Raji (cell line): Measurements from ENCODE around the gene SLC38A6.

Experiments used
- POLR2A ChIP-seq: IDR thresholded peaks from 2 replicates; pipeline ENCODE4 v1.6.1; 2011; ENCODE audit warnings: low read depth, low read length, control low read depth; ENCODE audit not compliant: insufficient read depth

SLC38A6 gene

DNA sequence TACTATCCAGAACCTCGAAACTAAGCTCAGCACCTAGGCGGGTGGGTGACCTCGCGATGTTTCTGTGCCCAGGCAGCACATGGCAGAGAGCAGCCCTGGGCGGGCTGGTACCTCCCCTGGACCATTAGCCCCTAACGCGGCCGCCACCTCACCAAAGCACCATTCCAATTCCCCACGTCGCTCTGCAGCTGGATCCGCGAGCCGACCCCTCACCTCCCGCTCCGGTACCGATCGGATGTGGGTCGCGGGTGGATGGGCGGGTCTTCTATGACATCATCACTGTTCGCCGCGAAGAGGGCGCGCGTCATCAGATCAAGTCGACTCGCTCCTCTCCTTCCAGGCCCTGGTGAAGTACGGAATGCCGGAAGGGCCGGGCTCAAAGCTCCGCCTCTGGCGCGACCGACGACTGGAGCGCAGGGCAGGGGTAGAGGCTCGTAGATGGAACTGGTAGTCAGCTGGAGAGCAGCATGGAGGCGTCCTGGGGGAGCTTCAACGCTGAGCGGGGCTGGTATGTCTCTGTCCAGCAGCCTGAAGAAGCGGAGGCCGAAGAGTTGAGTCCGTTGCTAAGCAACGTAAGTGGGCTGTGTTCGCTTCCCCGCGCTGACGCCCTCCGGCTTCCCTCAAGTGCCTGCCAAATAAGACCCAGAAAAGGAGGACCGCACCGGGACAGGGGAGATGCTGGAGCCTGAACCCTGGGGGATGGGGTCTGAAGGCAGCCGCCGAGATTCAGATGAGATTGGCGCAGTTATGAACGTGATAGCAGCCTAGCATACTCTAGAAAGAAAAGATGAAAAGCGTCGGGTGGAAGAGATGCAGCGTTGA lies at the start of gene SLC38A6, which contains the start of gene TRMT5:
Gene SLC38A6, plus strand, starts transcription at position 435 of the 822 bp plus-strand sequence. Its CDS starts 33 bp downstream, at position 468.
Gene TRMT5, minus strand, starts transcription at position 269 of the 822 bp plus-strand sequence. Its CDS starts 106 bp downstream, at position 163.
- TF ChIP-seq POLR2A = peak; percentile 87

DNA sequence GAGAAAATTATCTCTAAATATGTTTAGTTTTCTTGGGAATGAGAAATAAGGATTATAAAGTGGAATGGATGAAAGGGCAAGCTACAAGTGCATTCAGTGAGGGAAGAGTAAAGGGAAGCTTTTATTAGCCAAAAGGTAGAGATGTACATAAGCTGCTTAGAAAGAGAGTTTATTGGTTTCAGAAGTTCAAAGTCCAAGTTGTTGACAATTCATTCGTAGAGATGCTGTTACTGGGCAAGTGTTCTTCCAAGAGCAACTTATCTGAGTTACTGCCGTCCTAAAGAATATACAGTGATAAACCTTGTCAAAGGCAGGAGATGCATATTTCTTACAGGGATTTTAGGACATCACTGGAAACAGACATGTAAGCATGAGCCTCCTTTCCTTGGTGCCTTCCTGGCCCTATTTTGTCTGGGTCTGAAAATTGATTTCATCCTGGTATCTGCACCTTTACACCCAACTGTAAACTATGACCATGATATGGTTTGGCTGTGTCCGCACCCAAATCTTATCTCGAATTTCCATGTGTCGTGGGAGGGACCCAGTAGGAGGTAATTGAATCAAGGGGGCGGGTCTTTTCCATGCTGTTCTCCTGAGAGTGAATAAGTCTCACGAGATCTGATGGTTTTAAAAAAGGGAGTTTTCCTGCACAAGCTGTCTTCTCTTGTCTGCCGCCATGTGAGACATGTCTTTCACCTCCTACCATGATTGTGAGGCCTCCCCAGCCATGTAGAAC lies 47.0 kb upstream of the SLC38A6 start:
- no peak for TF ChIP-seq POLR2A

DNA sequence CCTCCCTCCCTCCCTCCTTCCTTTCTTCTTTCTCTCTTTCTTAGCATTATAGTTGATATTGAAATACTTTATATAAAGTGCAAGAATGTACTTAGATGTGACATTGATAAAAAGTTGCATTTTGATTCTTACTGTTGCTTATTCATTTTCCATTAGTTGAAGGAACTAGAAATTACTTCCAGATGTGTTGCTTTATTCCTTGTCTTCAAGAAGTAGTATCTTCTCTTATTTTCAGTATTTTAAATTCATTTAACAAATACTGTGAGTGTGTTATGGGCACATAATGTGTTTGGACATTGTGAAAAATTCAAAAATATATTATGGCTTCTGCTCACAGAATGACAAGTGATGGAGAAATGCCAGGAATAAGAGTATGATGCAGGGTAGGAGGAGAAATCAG lies 45.7 kb upstream of the SLC38A6 start:
- TF ChIP-seq POLR2A = no peak

DNA sequence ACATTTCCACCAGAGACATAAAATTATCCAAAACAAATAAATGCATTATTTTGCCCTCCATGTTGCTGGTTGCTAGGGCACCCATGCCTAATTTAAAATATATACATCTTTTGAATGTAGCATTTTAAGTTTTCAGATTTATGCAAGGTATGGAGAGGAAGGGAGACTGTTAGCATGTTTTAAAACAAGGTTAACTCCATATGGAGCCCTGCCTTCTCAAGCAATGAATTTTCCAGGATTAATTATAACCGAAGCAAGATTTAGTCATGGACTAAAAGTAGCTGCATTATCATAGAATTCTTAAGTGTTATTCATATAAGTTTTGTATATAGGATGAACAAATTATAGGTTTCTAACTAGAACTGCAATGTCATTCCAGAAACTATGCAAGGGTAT lies 37.4 kb upstream of the SLC38A6 start:
- no peak for TF ChIP-seq POLR2A

DNA sequence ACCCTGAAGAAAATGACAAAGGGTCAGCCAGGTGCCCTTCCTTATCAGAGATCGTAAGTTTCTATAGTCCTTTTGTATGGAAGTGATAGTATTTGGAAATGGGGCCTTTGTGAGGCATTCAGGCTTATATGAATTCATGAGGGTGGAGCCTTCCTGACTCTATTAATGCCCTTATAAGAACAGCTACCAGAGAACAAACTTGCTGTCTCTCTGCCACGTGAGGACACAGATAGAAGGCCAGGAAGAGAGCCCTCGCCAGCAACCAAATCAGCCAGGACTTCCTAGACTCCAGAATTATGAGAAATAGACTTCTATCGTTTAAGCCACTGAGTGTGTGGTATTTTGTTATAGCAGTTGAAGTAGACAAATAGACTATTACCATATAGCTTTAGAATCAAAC lies 36.8 kb upstream of the SLC38A6 start:
- TF ChIP-seq POLR2A = no peak

DNA sequence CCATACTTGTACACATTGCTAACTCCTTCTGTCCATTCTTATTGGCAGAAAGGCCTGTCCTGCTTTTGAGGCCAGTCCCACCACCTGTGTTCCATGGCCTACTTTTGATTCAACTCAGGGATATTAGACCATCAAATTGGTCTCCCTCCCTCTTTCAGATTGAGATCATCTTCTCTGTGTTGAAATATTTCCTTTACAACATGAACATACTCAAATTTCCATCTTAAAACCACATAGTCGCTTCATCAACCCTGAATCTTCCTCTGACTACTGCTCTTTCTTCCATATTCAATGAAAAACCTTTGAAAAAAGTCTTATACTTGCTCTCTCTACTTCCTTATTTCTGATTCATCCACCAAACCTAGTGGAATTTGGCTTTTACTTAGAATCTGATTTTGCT lies 35.1 kb upstream of the SLC38A6 start:
- TF ChIP-seq POLR2A = no peak

DNA sequence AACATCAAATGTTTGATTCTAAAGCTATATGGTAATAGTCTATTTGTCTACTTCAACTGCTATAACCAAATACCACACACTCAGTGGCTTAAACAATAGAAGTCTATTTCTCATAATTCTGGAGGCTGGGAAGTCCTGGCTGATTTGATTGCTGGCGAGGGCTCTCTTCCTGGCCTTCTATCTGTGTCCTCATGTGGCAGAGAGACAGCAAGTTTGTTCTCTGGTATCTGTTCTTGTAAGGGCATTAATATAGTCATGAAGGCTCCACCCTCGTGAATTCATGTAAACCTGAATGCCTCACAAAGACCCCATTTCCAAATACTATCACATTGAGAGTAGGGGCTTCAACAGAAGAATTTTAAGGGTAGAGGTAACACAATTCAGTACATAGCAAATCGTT lies 34.3 kb upstream of the SLC38A6 start:
- no peak for TF ChIP-seq POLR2A

DNA sequence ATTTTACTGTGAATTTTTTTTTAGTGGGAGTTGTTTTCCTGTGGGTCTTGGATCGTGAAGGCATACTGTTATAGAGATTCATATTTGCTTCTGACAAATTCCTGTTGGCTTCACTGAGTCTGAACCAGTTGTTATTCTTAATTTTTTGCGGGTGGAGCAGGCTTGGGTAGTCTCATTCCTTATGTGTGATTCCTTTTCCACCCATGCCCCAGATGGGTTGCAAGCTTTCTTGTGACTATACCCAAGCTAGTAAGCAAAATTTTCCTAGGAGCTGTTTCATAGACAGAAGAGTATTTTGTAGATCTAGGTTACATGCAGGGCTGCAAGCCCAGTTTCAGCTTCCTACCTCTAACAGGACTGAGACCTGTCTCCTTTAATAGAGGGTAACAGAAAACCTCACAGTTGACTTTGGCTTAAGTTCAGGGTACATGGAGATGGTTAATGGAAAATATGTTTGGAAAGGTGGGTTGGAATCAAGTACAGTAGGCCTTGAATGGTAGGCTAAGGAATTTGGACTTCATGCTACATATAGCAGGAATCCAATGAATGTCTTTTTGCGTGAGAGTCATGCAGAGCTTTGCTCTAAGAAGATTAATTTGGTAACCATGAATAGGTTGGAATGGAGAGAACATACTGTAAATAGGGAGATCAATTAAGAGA lies 29.1 kb upstream of the SLC38A6 start:
- no peak for TF ChIP-seq POLR2A

DNA sequence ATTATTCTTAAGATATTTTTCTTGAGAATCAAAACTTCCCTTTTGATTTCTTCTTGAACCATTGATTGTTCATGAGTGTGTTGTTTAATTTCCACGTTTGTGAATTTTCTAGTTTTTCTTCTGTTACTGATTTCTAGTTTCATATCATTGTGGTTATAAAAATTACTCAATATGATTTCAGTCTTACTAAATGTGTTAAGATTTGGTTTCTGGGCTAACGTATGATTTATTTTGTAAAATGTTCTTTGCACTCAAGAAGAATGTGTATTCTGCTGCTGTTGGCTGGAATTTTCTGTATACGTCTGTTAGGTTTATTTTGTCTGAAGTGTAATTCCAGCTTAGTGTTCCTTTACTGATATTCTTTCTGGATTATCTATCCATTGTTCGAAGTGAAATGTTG lies 24.8 kb upstream of the SLC38A6 start:
- no peak for TF ChIP-seq POLR2A

DNA sequence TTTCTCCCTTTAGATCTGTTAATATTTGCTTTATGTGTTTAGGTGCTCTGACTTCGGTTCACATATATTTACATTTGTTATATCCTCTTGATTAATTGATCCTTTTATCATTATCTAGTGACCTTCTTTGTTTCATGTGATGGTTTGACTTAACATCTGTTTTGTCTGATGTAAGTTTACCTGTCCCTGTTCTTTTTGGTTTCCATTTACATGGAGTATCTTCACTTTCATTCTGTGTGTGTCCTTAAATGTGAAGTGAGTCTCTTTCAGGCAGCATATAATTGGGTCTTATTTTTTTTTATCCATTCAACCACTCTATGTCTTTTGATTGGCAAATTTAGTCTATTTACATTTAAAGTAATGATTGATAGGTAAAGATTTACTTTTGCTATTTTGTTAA lies 24.4 kb upstream of the SLC38A6 start:
- no peak for TF ChIP-seq POLR2A

DNA sequence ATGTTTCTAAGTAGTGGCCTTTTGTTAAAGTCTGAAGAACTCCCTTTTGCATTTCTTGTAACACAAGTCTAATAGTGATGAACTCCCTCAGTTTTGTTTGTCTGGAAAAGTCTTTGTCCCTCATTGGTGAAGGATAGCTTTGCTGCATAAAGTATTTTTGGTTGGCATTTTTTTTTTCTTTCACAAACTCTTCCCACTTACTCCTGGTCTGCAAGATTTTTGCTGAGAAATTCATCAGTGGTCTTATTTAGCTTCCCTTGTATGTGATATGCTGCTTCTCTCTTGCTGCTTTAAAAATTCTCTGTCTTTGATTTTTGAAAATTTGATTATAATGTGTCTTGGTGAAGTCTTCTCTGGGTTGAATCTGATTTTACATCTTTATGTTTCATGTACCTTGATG lies 22.9 kb upstream of the SLC38A6 start:
- TF ChIP-seq POLR2A = no peak

DNA sequence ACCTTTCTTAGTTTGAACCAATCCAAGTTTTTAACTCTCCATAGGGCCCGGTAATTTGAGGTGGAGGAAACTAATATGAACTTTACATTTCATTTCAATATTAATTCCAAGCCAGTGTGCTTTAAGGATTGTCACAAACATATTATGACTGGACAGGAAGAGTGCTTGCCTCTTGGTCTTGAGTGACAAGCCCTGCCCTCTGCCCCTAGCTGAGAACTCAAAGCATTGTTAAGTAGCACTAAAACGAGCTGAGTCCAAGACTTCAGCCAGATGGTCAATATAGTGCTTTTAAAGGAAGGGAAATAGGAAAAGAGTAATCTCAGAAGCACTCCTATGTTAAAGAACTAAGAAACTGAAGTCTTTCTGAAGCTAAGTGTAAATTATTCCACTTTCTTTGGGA lies 17.3 kb upstream of the SLC38A6 start:
- TF ChIP-seq POLR2A = no peak

DNA sequence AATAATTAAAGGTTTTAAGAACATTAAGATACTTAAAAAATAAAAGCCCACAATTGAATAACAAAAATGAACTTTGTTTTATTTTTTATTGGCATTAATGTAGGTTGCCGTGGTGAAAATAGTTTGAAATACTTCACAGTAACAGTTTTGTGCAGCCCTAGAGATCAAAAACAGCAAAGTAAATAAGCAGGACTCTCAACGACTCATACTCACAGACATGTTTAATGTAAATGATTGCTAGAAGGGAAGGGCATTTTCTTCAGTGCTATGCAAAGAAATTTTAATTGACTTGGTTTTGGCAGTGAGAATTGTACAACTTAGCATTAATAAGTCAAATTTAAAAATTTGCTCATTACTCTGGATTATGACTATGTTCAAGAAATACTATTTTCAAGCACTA lies 16.1 kb upstream of the SLC38A6 start:
- no peak for TF ChIP-seq POLR2A

DNA sequence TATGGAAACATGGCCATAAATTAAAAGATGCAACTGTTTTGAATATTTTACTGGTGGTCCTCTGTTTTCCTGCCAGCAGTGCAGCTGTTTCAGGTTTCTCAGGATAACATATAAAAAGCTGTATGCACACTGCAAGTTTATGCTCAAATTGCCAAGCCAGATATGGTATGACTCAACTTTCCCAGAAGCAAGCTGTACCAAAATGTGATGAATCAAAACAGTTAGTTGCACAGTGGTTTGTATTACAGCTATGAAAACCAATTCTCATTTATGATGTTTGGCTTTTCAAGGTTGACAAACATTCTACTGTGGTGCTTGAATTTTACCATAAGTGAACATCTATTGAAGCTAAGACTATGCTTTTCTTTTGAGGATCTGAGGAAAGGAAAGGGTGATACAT lies 15.6 kb upstream of the SLC38A6 start:
- no peak for TF ChIP-seq POLR2A

DNA sequence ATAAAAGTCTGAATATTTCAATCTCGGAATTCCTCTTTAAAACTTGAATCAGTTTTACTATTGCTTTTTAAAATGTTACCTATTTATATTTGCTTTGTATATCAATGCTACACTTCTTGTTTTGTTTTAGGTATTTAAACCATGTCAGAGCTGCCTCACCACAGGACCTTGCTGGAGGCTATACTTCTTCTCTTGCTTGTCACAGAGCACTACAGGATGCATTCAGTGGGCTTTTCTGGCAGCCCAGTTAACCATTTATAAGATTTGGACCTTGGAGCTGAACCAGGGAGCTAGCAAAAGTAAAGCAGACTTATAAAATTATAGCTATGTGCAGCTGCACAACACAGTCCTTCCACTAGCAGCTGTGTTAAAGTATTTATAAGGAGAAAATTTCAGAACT lies 12.9 kb upstream of the SLC38A6 start:
- TF ChIP-seq POLR2A = no peak

DNA sequence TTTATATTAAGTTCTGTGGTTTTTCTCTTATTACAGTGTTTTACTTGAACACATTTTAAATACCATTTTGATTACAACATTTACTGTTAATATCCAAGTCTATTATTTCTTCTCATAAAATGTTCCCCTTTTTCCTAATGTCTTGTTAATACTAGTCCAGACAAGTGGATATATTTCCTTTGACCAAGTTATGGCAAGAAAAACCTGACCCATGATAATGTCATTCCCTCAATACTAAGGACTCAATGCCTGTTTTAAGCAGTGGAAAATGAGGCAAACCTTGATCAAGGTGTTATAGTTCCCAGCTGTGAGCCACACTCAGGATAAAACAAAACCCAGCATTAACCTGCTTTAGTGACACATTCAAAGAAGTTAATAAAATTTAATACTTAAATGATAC lies 12.4 kb upstream of the SLC38A6 start:
- TF ChIP-seq POLR2A = no peak

DNA sequence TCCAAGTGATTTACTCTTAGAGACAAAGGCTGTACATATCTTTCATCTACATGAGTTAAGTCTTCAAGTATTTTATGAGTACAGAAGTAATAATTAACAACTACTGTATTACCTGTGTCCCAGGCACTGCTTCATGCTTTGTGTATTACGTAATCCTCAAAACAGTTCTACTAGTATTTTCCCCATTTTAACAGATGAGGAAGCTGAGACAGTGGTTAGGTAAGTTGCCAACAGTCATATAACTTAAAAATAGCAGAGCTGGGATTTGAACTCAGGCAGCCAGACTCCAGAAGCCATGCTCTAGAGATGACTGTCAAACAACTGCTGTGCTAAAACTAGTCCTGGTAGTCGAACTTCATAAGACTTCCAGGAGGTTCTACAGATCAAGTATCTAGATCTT lies 10.9 kb upstream of the SLC38A6 start:
- TF ChIP-seq POLR2A = no peak

DNA sequence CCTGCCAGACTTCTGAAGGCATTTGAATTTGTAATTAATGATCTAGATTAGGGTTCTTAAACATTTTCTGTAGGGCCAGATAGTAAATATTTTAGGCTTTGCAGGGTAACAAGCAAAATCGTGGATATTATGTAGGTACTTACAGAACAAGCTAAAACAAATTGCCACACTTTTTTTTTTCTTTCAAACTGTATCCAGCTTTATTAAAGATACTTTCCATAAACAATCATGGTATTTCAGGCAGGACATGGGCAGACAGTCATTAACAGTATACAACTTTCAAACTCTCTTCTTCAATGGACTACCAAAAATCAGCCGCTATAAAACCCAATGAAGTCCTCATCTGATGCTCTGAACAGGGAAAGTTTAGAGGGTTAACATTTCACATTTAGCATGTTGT lies 9.8 kb upstream of the SLC38A6 start:
- no peak for TF ChIP-seq POLR2A
